Natural killer cell (primary cell): ENCODE measurements around the gene EIF3M. TPM values are rescaled to one million over a fixed set of nuclear protein-coding genes. Genes with fewer than 3 reads are reported as not detected.

Experiments
- total RNA-seq, 4 donors: library from RNA; stranded (reverse); fragments of 120-200 nt in 1 of 4; gene quantifications; one replicate each; pipeline versions ENCODE4 v1.2.3 to v1.2.4, GENCODE V29; 2013 to 2022

EIF3M gene
- total RNA-seq, 3 donors from 2014 or later (not counting 1 experiment from before 2014, with no cell fraction given): 146 to 165 (median 155) TPM

Other genes with a start within 250 kb of the EIF3M start
- not detected for gene WT1, start 148.3 kb upstream of the EIF3M start, total RNA-seq
- gene CCDC73, start 210.8 kb downstream of the EIF3M start, total RNA-seq: not detected
- gene PRRG4, start 246.1 kb downstream of the EIF3M start, total RNA-seq: under 1 TPM; 0.14 to 0.25 (median 0.19) TPM